H1 (cell line): ENCODE results near the gene ST3GAL3. TPM values are rescaled to one million over a fixed set of nuclear protein-coding genes. Genes with fewer than 3 reads are reported as not detected.

Experiments used
- CTCF ChIA-PET: fragments of 300-600 bp; sonication (Branson Sonifier 250); formaldehyde crosslinking; loops from one replicate; lab custom pipeline; 2021; ENCODE audit not compliant: partially characterized antibody; lab: Charles Lee
- POLR2A ChIA-PET: fragments of 300-600 bp; sonication (Branson Sonifier 250); formaldehyde crosslinking; loops from one replicate; lab custom pipeline; 2021; ENCODE audit warnings: inconsistent platforms; ENCODE audit not compliant: partially characterized antibody; lab: Charles Lee
- DNase-seq, 2 experiments: peaks; one replicate each; pipeline versions ENCODE4 v3.0.0 to v3.0.0-alpha.2; 2010 to 2022; ENCODE audit warnings: low spot score in 2 of 2, low read depth in 1 of 2, mixed read lengths in 1 of 2
- FAIRE-seq: peaks from 2 replicates; lab custom pipeline; 2011; peaks lifted over from hg19 to GRCh38; lab: Jason Lieb, UNC
- H2AFZ ChIP-seq: 2 replicates; pipeline ENCODE4 v1.8.1; 2012; ENCODE audit warnings: low read length, inconsistent platforms
- H2AK5ac ChIP-seq: 2 replicates; pipeline ENCODE4 v1.6.1; 2013; ENCODE audit warnings: low read depth, low read length
- H2BK120ac ChIP-seq: replicated peaks from 2 replicates; pipeline ENCODE3; 2013; ENCODE audit warnings: low read depth, low read length, inconsistent platforms
- H2BK12ac ChIP-seq: 2 replicates; pipeline ENCODE4 v1.6.1; 2013; ENCODE audit warnings: low read depth, low read length
- H2BK15ac ChIP-seq: 2 replicates; pipeline ENCODE4 v1.6.1; 2013; ENCODE audit warnings: low read length
- H2BK20ac ChIP-seq: 2 replicates; pipeline ENCODE4 v1.6.1; 2013; ENCODE audit warnings: low read length
- H2BK5ac ChIP-seq: 2 replicates; pipeline ENCODE4 v1.6.1; 2013; ENCODE audit warnings: low read depth, low read length
- H3K14ac ChIP-seq: 2 replicates; pipeline ENCODE4 v1.6.1; 2013; ENCODE audit warnings: inconsistent platforms; ENCODE audit not compliant: insufficient read length
- H3K18ac ChIP-seq: 2 replicates; pipeline ENCODE4 v1.6.1; 2013; ENCODE audit warnings: low read length; ENCODE audit errors: extremely low read depth
- H3K23ac ChIP-seq: 2 replicates; pipeline ENCODE4 v1.6.1; 2013; ENCODE audit warnings: inconsistent platforms; ENCODE audit not compliant: insufficient read length
- H3K23me2 ChIP-seq: 2 replicates; pipeline ENCODE4 v1.6.1; 2013; ENCODE audit warnings: low read depth, low read length
- H3K27ac ChIP-seq: 2 replicates; pipeline ENCODE4 v1.6.1; 2011; ENCODE audit warnings: low read depth, low read length, inconsistent platforms
- H3K27me3 ChIP-seq, 4 experiments: replicated peaks in 1 of 4; 1 replicate in 1 of 4; 2 replicates in 3 of 4; pipeline versions ENCODE4 v1.6.1 to v1.8.1; 2011 to 2013; ENCODE audit warnings: low read length in 3 of 4, mild to moderate bottlenecking in 3 of 4, inconsistent platforms in 2 of 4, mixed read lengths in 2 of 4, moderate library complexity in 1 of 4; ENCODE audit not compliant: control insufficient read depth in 3 of 4, insufficient read depth in 3 of 4; ENCODE audit errors: extremely low read depth in 1 of 4
- H3K36me3 ChIP-seq, 4 experiments: 2 replicates each; pipeline versions ENCODE4 v1.6.1 to v1.8.1; 2011 to 2013; ENCODE audit warnings: mild to moderate bottlenecking in 4 of 4, low read length in 3 of 4, moderate library complexity in 2 of 4, control low read depth in 1 of 4, inconsistent platforms in 1 of 4; ENCODE audit not compliant: insufficient read depth in 4 of 4, control insufficient read depth in 2 of 4
- H3K4ac ChIP-seq: replicated peaks from 2 replicates; pipeline ENCODE3; 2013; ENCODE audit warnings: low read length, low read depth, mixed read lengths, inconsistent platforms; ENCODE audit not compliant: insufficient read length
- H3K4me1 ChIP-seq, 4 experiments: replicated peaks in 1 of 4; 1 replicate in 1 of 4; 2 replicates in 3 of 4; pipeline versions ENCODE4 v1.6.1 to v1.8.1; 2011 to 2013; ENCODE audit warnings: low read length in 3 of 4, inconsistent platforms in 2 of 4, mixed read lengths in 1 of 4; ENCODE audit not compliant: insufficient read depth in 4 of 4, control insufficient read depth in 3 of 4
- H3K4me2 ChIP-seq, 2 experiments: 2 replicates each; pipeline versions ENCODE4 v1.6.1 to v1.8.1; 2011 to 2013; ENCODE audit warnings: low read depth in 2 of 2, low read length in 2 of 2, control low read depth in 1 of 2, inconsistent platforms in 1 of 2, mild to moderate bottlenecking in 1 of 2; ENCODE audit not compliant: insufficient read depth in 1 of 2
- H3K4me3 ChIP-seq, 4 experiments: fragments of 200-600, 300-600 bp in 1 of 4; sonication (generic), shearing (Covaris generic), sonication (Bioruptor Twin) in 1 of 4; 2 replicates each; pipeline versions ENCODE4 v1.5.1 to v1.8.1; 2011 to 2016; ENCODE audit warnings: low read length in 4 of 4, low read depth in 3 of 4, control low read depth in 2 of 4, inconsistent platforms in 2 of 4, mild to moderate bottlenecking in 2 of 4, mixed read lengths in 1 of 4, moderate library complexity in 1 of 4; ENCODE audit not compliant: insufficient read depth in 2 of 4; ENCODE audit errors: extremely low read depth in 1 of 4
- H3K56ac ChIP-seq: replicated peaks from 2 replicates; pipeline ENCODE3; 2013; ENCODE audit warnings: low read depth, mild to moderate bottlenecking, mixed read lengths, low read length, inconsistent platforms; ENCODE audit not compliant: insufficient read length
- H3K79me1 ChIP-seq: 2 replicates; pipeline ENCODE4 v1.6.1; 2013; ENCODE audit warnings: low read depth, low read length, control low read depth
- H3K79me2 ChIP-seq, 2 experiments: 2 replicates each; pipeline versions ENCODE4 v1.6.1 to v1.8.1; 2012 to 2013; ENCODE audit warnings: low read length in 2 of 2, mild to moderate bottlenecking in 2 of 2, inconsistent platforms in 1 of 2; ENCODE audit not compliant: insufficient read depth in 2 of 2, control insufficient read depth in 1 of 2
- H3K9ac ChIP-seq, 4 experiments: replicated peaks in 1 of 4; 1 replicate in 1 of 4; 2 replicates in 3 of 4; pipeline versions ENCODE4 v1.6.1 to v1.8.1; 2011 to 2013; ENCODE audit warnings: low read depth in 3 of 4, low read length in 3 of 4, control low read depth in 2 of 4, mild to moderate bottlenecking in 2 of 4, moderate library complexity in 2 of 4, inconsistent platforms in 1 of 4; ENCODE audit errors: extremely low read depth in 1 of 4
- H3K9me3 ChIP-seq, 2 experiments: 2 replicates each; pipeline versions ENCODE4 v1.6.1 to v1.8.1; 2012 to 2013; ENCODE audit warnings: mild to moderate bottlenecking in 2 of 2, moderate library complexity in 2 of 2, control low read depth in 1 of 2, inconsistent platforms in 1 of 2, low read depth in 1 of 2, low read length in 1 of 2, mixed read lengths in 1 of 2; ENCODE audit not compliant: insufficient read depth in 2 of 2
- H4K20me1 ChIP-seq, 2 experiments: replicated peaks in 1 of 2; 2 replicates each; pipeline versions ENCODE3 to v1.8.1; 2011 to 2013; ENCODE audit warnings: inconsistent platforms in 2 of 2, low read length in 2 of 2, mild to moderate bottlenecking in 1 of 2; ENCODE audit not compliant: insufficient read depth in 2 of 2, control insufficient read depth in 1 of 2
- H4K5ac ChIP-seq: 2 replicates; pipeline ENCODE4 v1.6.1; 2013; ENCODE audit warnings: low read length, low read depth, mixed read lengths, inconsistent platforms; ENCODE audit not compliant: insufficient read length
- H4K8ac ChIP-seq: 2 replicates; pipeline ENCODE4 v1.8.0; 2013; ENCODE audit warnings: mild to moderate bottlenecking, moderate library complexity, low read length, inconsistent platforms; ENCODE audit not compliant: insufficient read depth; ENCODE audit errors: extremely low read depth
- H4K91ac ChIP-seq: replicated peaks from 2 replicates; pipeline ENCODE3; 2013; ENCODE audit warnings: low read length, mixed read lengths, inconsistent platforms; ENCODE audit not compliant: insufficient read length
- HDAC6 ChIP-seq: IDR thresholded peaks from one replicate; pipeline ENCODE4 v1.7.1; 2012; ENCODE audit warnings: low read depth, mild to moderate bottlenecking, inconsistent platforms, low read length, moderate library complexity
- WGBS, 2 experiments: shearing (Covaris generic) in 1 of 2; methylation state at CpG; one replicate each; pipeline versions ENCODE4 v1.1.6 to v1.1.7; 2013 to 2015; ENCODE audit warnings: low lambda C conversion rate in 2 of 2, mixed read lengths in 2 of 2, inconsistent platforms in 1 of 2, low coverage in 1 of 2, missing lambda C conversion rate in 1 of 2; ENCODE audit not compliant: insufficient replicate concordance in 2 of 2, insufficient coverage in 1 of 2, insufficient read length in 1 of 2; ENCODE audit errors: extremely low coverage in 1 of 2, missing lambda C conversion rate in 1 of 2; 5-methylcytosine and 5-hydroxymethylcytosine counted together
- polyA plus RNA-seq, 7 experiments: library from polyadenylated mRNA; depleted of rRNA in 3 of 7; stranded (reverse) in 5 of 7; unstranded in 2 of 7; fragments of >200 nt in 5 of 7; fragments of 200-250 nt in 2 of 7; gene quantifications; 1 replicate in 5 of 7; 2 replicates in 1 of 7; 4 replicates in 1 of 7; pipeline versions ENCODE4 v1.2.1 to v1.2.3, GENCODE V29; 2011 to 2013; ENCODE audit warnings: missing spikeins in 2 of 7, mixed read lengths in 2 of 7
- total RNA-seq: library from RNA; stranded (reverse); fragmentation: NEBNext Ultra II Directional; extraction: Animal tissue kit (Norgen Biotek cat#: 25700); gene quantifications from 2 replicates; pipeline ENCODE4 v1.2.1, GENCODE V29; 2021

Gene ST3GAL3
- total and polyA plus RNA-seq, 2 of the 8 experiments (the other 6 are each of a cell fraction or from before 2014, with no cell fraction given), result 6.8 to 7.0 TPM

GRCh38 chr1:43828574-43828973 lies 121.2 kb downstream of the ST3GAL3 start:
- DNase-seq, result no peak
- no peaks in the 10 kb centered on the region for H3K79me2 ChIP-seq
- H2BK15ac ChIP-seq, result no peak overlapping the region
- TF ChIP-seq HDAC6, result no peak
- H2BK12ac ChIP-seq, result no peak overlapping the region
- H2BK5ac ChIP-seq, result no peak overlapping the region
- no peak overlapping the region for H2AK5ac ChIP-seq
- no peak overlapping the region for H3K18ac ChIP-seq
- FAIRE-seq, result no peak
- no peaks in the 10 kb centered on the region for H3K23me2 ChIP-seq
- H3K4me2 ChIP-seq, result no peak overlapping the region
- no peak overlapping the region for H3K56ac ChIP-seq
- no peaks in the 10 kb centered on the region for H3K9me3 ChIP-seq
- no peak overlapping the region for H3K23ac ChIP-seq
- no peaks in the 10 kb centered on the region for H3K36me3 ChIP-seq
- H3K4ac ChIP-seq, result no peak overlapping the region
- no peak overlapping the region for H2BK20ac ChIP-seq
- no peak overlapping the region for H3K4me3 ChIP-seq
- no peak overlapping the region for H4K91ac ChIP-seq
- no peak overlapping the region for H4K5ac ChIP-seq
- no peak overlapping the region for H2BK120ac ChIP-seq
- 91% methylated on average over 1 of the region's 1 CpG; no CpG with 5 or more reads in 1 of the 2 experiments for WGBS, 2 experiments
- POLR2A ChIA-PET, result interaction anchor here (0.6 kb wide), 1 partner anchor 124 kb away, joined by 3 read pairs; no protein-coding TSS in a partner anchor
- no peak overlapping the region for H3K14ac ChIP-seq
- no peak overlapping the region for H3K27ac ChIP-seq
- no peak overlapping the region for H2AFZ ChIP-seq
- H3K27me3 ChIP-seq, result no peaks in the 10 kb centered on the region
- H3K4me1 ChIP-seq, result peaks cover 0 to 3% (median 0%) of the 10 kb centered on the region in 4 experiments; a peak in 3 of 7 replicates
- H3K9ac ChIP-seq, result no peak overlapping the region
- CTCF ChIA-PET, result no interaction called here
- no peak overlapping the region for H4K8ac ChIP-seq
- H3K79me1 ChIP-seq, result no peaks in the 10 kb centered on the region
- H4K20me1 ChIP-seq, result no peaks in the 10 kb centered on the region
